Inflammatory macrophage treated with lipopolysaccharide for 1 hour (primary cell): ENCODE results near the gene UGT1A3.
A peak's percentile ranks its signal among the peaks of the same experiment; 100 is the strongest.
"Not testable (repeated sequence)": the region's sequence is repeated elsewhere in the genome, so short reads cannot be mapped to it uniquely, and the experiment has no call there.

Source experiments
- DNase-seq, 2 donors: peaks; one replicate each; pipeline ENCODE4 v3.0.0-alpha.2; 2020 to 2022

Gene UGT1A3

GRCh38 chr2:233708942-233709341 is 19.9 kb upstream of the UGT1A3 start:
- DNase-seq = no peak

DNA sequence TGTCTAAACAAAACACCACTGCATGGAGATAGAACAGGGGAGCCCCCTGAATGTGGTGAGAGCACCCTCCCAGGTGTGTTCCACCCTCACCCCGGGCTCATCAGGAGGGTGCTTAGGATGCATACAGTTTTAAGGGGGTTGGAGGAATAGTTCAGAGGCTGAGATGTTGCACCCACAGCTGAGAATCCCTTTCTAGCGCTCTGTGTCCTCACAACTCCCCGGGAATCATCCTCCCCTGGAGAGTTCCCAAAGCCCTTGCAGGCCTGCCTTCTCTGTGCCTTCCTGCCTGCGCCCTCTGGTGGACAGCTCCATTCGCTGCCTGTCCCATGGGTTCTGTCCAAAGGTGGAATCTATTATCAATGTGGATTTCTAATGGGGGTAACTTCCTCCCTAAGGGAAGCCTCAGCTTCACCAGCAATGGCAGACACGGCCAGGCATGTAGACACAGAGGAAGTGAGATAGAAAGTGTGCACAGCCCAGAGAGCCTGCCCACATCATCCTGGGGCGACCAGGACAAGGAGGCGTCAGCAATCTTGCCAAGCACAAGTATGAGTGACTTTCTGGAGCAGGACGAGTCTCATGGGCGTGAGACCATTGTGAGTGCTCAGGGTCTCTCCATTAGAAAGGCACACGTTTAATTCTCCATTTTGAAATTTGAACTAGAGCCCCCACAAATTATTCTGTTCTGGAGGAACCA is 17.4 kb upstream of the UGT1A3 start:
- DNase-seq = peak; percentile 25 to 74

GRCh38 chr2:233712611-233713261 is 16.1 kb upstream of the UGT1A3 start, which contains the start of gene UGT1A5:
TSS of gene UGT1A5 (plus strand) at chr2:233712907. CDS start at chr2:233712992, 85 bp downstream.
- no peak for DNase-seq

GRCh38 chr2:233713262-233713615 is 15.6 kb upstream of the UGT1A3 start:
- no peak for DNase-seq

DNA sequence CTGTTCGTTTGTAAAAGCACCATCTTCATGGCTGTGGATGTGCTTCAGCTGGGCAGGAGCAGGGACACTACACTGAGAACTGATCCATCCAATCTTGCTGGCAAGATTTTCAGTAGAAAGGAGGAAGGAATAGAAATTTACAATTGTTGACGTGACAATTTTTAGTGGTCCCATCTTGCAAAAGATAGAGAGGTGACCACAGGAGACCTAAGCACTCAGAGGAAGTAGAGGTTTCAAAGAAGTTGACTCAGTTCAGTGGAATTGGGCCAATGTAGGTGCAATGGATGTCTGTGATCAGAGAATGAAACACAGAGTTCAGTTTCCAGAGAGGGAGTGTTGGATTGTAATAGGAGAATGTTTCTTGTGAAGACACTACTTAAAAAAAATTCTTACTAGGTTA is 14.7 kb upstream of the UGT1A3 start:
- no peak for DNase-seq

- DNase-seq = no peak
These were observed 10.3 kb upstream of the UGT1A3 start, which contains the start of gene UGT1A4 for GRCh38 chr2:233718552-233718951. TSS of gene UGT1A4 (plus strand) at chr2:233718736. CDS start at chr2:233718821, 85 bp downstream.

- not testable (repeated sequence) for DNase-seq
These were observed 8.2 kb downstream of the UGT1A3 start for GRCh38 chr2:233736868-233737653.

DNA sequence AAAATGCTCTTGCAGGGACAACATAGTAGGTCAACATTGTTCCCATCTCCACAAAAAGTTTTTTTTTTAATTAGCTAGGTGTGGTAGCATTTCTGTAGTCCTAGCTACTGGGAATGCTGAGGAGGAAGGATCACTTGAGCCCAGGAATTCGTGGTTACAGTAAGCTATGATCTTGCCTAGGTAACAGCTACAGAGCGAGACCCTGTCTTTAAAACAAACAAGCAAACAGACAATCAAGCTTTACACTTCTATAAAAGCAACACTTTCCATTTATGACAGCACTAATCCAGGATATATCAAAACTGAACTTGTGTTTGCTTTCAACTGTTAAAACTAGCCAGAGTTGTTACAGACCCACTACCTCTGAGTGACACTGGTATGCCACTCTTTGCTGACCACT is 12.0 kb downstream of the UGT1A3 start:
- no peak for DNase-seq

- DNase-seq = no peak
These were observed 14.8 kb downstream of the UGT1A3 start for GRCh38 chr2:233743464-233744259.

GRCh38 chr2:233745073-233745755 is 16.4 kb downstream of the UGT1A3 start:
- no peak for DNase-seq

DNA sequence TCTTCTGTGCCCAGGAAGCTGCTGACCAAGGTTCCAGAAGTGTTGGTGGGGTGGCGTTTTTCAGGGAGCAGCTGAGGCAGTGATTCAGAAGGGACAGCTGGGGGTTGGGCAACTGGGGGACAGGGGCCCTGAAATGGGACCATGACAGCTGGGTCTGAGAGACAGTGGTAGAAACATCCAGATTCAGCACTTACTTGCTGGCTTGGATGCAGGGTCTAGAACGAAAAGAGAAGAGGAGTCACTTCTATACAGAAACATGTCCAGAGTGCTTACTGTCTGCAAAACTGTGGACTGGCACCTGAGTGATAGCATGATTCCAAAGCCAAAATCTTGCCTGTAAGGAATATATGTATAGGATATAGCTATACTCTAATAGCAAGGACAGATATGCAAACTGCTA is 17.0 kb downstream of the UGT1A3 start:
- not testable (repeated sequence) for DNase-seq

GRCh38 chr2:233746475-233747282 is 17.8 kb downstream of the UGT1A3 start:
- DNase-seq = no peak

GRCh38 chr2:233747283-233747544 is 18.4 kb downstream of the UGT1A3 start:
- DNase-seq = no peak

DNA sequence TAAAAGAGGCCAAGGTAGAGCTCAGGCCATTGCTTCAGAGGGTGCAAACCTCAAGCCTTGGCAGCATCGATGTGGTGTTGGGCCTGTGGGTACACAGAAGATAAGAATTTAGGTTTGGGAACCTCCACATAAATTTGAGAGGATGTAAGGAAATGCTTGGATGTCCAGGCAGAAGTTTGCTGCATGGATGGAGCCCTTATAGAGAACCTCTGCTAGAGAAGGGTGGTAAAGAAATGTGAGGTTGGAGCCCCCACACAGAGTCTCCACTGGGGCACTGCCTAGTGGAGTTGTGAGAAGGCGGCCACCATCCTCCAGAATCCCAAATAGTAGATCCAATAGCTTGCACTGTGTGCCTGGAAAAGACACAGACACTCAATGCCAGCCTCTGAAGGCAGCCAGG is 21.8 kb downstream of the UGT1A3 start:
- DNase-seq = not testable (repeated sequence)

GRCh38 chr2:233751212-233752009 is 22.6 kb downstream of the UGT1A3 start:
- DNase-seq = not testable (repeated sequence)

GRCh38 chr2:233754872-233755611 is 26.2 kb downstream of the UGT1A3 start:
- no peak for DNase-seq

DNA sequence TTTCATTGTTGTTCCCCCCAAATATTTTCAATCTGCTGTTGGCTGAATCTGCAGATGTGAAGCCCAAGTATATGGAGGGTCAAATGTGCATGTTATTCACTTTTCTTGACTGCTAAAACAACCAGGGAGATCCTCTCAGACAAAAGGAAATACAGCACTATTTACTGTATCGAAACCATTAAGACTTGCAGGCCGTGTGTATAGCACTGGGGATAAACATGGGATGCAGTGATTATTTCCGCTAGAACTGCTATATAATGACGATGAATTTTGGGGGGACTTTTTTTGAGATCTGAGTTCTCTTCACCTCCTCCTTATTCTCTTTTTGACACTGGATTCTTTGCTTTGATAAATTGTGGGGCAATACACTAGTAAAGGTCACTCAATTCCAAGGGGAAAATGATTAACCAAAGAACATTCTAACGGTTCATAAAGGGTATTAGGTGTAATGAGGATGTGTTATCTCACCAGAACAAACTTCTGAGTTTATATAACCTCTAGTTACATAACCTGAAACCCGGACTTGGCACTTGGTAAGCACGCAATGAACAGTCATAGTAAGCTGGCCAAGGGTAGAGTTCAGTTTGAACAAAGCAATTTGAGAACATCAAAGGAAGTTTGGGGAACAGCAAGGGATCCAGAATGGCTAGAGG is 27.7 kb downstream of the UGT1A3 start:
- DNase-seq = no peak

DNA sequence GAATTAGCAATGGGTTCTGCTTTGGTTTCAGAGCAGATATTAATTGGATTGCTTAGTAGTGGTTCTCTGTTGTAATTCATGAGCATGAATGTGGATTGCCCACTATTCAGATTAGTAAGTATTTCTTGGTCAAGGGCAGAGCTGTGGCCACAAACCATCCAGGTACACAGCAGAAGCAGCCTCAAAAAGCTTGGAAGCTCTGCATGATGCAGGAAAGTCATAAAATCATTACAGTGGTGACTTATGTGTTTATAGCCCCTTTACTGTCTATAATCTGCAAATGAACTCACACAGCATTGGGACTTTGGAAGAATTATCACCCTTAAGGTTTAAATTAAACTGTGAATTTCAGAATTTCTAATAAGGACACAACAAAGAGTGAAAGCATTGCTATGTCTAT is 29.3 kb downstream of the UGT1A3 start:
- DNase-seq = no peak

GRCh38 chr2:233758849-233759248 is 30.0 kb downstream of the UGT1A3 start:
- DNase-seq = no peak
